GM15510 (cell line): ENCODE results near the gene ICAM2.

ENCODE experiments used
- POLR2A ChIP-seq: IDR thresholded peaks from 3 replicates; pipeline ENCODE4 v1.6.1; 2011; ENCODE audit warnings: borderline replicate concordance; ENCODE audit not compliant: insufficient read length; ENCODE audit errors: extremely low read depth

The ICAM2 gene

GRCh38 chr17:64005734-64006167 lies 14.7 kb downstream of the ICAM2 start:
- no peak for TF ChIP-seq POLR2A

DNA sequence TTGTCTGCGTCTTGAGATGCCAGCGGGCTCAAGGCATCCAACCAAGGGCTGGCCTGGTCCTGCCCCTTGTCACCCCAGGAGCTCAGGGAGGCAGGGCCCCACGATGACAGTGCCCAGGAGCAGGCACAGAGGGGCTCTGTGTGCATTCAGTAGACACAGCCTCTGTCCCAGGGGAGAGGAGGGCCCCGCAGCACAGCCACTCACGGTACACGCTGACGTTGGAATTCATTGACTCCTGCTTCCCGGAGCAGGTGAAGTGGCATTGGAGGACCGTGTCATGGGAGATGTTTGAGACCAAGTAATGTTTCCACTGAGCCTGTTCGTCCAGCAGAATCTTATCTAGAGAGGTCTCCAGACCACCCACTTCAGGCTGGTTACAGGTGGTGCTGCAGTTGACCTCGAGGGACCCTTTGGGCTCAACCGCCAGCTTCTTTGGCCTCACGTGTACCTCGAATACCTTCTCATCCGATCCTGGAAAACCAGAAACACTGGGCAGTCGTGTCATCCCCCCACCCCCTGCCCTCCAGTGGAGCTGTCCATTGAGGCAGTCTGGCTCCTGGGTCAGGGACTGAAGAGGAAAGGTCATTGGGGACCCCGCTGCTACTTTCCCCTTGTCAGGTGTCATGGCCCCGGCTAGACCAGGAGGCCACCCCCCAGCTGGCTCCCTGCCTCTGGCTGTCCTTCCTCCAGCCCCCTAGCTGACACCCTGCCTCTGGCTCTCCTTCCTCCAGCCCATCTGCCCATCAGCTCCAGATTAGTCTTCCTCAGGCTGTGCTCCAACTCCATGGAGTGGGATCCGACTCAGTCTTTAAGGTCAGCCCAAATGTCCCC lies 15.3 kb downstream of the ICAM2 start:
- no peak for TF ChIP-seq POLR2A

GRCh38 chr17:64004218-64004770 lies 16.1 kb downstream of the ICAM2 start:
- TF ChIP-seq POLR2A, result no peak

- no peak for TF ChIP-seq POLR2A
These were observed 16.8 kb downstream of the ICAM2 start for GRCh38 chr17:64003526-64004121.

DNA sequence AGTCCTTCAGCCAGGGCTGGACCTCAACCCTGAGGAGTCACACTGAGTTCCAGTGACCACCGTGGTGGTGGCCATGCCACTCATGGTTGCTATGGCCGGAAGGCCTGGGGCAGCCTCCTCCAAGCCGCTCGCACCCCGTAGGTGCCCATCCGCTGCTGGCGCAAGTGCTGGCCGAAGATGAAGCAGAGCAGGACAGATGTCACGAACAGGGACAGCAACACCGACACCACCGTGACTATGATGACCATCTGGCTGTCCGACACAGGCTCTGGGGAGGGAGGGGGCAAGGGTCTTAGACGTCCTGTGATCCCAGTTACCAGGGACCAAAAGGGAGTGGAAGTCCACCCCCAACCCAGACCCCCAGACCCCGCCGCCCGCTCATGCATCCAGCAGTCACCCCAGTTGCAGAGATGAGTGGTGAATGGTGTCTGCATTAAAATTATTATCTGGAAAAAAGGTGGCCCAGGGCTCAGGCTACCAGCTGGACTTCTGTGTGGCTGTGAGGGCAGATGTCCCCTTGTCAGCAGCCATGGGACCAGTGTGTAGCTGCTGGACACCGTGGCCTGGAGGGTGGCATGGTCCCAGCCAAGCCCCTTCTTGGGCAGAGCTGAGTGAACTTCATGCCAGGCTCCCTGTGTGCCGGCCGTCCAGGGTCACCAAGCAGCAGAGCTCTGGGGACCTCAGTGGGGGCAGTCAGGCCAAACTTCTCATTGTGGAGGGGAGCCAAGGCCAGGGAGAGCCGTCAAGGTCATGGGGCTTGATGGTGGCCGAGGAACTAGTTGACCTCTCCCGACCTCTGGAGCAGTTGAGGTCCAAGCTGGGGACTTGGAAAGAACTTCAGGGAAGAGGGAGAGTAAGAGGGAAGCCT lies 17.5 kb downstream of the ICAM2 start:
- TF ChIP-seq POLR2A, result no peak

- TF ChIP-seq POLR2A, result no peak
These were observed 18.5 kb downstream of the ICAM2 start for GRCh38 chr17:64001763-64002529.

DNA sequence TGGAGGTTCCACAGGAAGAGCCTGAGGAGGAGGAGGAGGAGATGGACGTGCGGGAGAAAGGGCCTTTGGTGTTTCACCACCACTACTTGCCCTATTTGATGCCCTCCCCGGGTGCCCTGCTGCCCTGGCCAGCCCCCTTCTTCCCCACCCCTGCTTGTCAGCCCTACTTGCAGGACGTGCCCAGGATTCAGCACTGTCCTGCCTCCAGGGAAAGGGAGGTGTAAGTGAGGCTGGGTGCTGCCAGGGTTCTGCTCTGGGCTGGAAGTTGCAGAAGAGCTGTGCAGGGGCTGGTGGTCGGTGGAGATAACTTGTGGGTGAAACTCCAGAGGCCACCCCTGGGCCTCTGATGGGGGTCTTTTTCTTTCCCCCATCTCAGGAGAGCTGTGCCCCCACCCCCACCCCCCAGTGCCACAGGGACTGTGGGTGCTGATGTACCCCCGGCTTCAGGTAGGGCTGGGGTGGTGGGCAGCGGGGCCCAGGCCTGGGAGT lies 19.3 kb downstream of the ICAM2 start:
- TF ChIP-seq POLR2A, result no peak

- TF ChIP-seq POLR2A, result no peak
These were observed 20.5 kb downstream of the ICAM2 start for GRCh38 chr17:63999680-64000531.

GRCh38 chr17:63998721-63999679 lies 21.4 kb downstream of the ICAM2 start:
- TF ChIP-seq POLR2A, result no peak

DNA sequence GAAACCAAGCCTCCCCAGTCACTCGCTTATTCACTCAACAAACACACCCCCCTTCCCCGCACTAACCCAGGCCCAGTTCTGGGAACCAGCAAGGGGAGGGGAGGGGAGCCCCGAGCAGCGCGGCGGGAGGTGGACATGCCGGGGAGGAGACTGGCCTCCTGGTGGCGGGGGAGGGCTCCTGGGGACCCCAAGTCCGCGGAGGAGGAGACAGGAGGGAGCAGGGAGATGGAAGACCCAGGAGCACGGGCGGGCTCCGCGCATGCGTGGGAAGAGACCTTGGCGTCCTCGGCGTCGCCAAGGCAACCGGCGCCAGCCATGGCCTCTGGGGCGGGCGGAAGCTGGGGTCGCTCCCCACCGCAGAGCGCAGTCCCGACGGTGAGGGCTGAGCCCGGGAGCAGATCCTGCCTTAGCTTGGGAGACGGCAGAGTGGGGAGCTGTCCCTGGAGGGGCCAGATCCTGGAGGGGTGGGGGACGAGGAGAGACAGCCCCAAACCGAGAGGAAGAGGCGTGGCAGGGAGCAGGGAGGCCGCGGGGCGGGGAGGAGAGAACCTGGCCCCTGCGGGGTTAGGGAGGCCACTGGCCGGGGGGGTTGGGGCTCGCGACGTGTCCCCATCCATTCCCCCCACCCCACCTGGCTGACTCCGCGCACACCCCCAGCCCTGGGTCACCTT lies 22.2 kb downstream of the ICAM2 start, which contains the start of gene PRR29:
TSS of gene PRR29 (plus strand) at position 302 of the 671 bp plus-strand sequence. CDS start at position 316, 14 bp downstream.
- TF ChIP-seq POLR2A, result no peak

- no peak for TF ChIP-seq POLR2A
These were observed 22.9 kb downstream of the ICAM2 start for GRCh38 chr17:63997341-63998048.
